Activated CD4-positive, alpha-beta memory T cell treated with anti-CD3 and anti-CD28 coated beads for 36 hours (primary cell): Measurements from ENCODE around the gene YPEL1. TPM values are rescaled to one million over a fixed set of nuclear protein-coding genes. Genes with fewer than 3 reads are reported as not detected.

Source experiments
- CTCF ChIA-PET: fragments of 350-600 bp; sonication (Branson Sonifier 250); formaldehyde crosslinking; loops from one replicate; lab custom pipeline; 2021; ENCODE audit warnings: antibody characterized with exemption, inconsistent platforms; lab: Charles Lee
- POLR2A ChIA-PET: fragments of 350-600 bp; sonication (Branson Sonifier 250); formaldehyde crosslinking; loops from one replicate; lab custom pipeline; 2021; ENCODE audit warnings: antibody characterized with exemption; lab: Charles Lee
- DNase-seq: peaks from one replicate; pipeline ENCODE4 v3.0.0-alpha.2; 2020
- H3K27ac Mint-ChIP-seq: one replicate; pipeline ENCODE4 v1.8.0; 2021; ENCODE audit warnings: mixed read lengths
- H3K27me3 Mint-ChIP-seq: one replicate; pipeline ENCODE4 v1.8.0; 2021; ENCODE audit warnings: mixed read lengths
- H3K36me3 Mint-ChIP-seq: one replicate; pipeline ENCODE4 v1.8.0; 2021; ENCODE audit warnings: mixed read lengths
- H3K4me1 Mint-ChIP-seq: one replicate; pipeline ENCODE4 v1.8.0; 2021; ENCODE audit warnings: low read depth, mixed read lengths
- H3K4me3 Mint-ChIP-seq: one replicate; pipeline ENCODE4 v1.8.0; 2021; ENCODE audit warnings: mild to moderate bottlenecking, mixed read lengths
- H3K9me3 Mint-ChIP-seq: one replicate; pipeline ENCODE4 v1.8.0; 2021; ENCODE audit warnings: mixed read lengths
- intact Hi-C: fragments of 100-400 bp; cut with micrococcal nuclease; formaldehyde crosslinking; loops from one replicate; pipeline ENCODE4 v1.15.1; 2023
- total RNA-seq, 2 experiments: library from RNA; stranded (reverse); gene quantifications; one replicate each; pipeline ENCODE4 v1.2.3, GENCODE V29; 2021

Gene YPEL1
- total RNA-seq, 2 experiments from 2014 or later: 1.6 to 1.8 TPM

- no peak overlapping the region for H3K4me3 Mint-ChIP-seq
- no peaks in the 10 kb centered on the region for H3K27me3 Mint-ChIP-seq
- no peaks in the 10 kb centered on the region for H3K36me3 Mint-ChIP-seq
- POLR2A ChIA-PET: no interaction called here
- intact Hi-C loops: no loop called here
- H3K4me1 Mint-ChIP-seq: no peaks in the 10 kb centered on the region
- no peaks in the 10 kb centered on the region for H3K9me3 Mint-ChIP-seq
- DNase-seq: no peak
- H3K27ac Mint-ChIP-seq: no peak overlapping the region
- CTCF ChIA-PET: no interaction called here
Measured at GRCh38 chr22:21703684-21704316, 31.8 kb downstream of the YPEL1 start.

DNA sequence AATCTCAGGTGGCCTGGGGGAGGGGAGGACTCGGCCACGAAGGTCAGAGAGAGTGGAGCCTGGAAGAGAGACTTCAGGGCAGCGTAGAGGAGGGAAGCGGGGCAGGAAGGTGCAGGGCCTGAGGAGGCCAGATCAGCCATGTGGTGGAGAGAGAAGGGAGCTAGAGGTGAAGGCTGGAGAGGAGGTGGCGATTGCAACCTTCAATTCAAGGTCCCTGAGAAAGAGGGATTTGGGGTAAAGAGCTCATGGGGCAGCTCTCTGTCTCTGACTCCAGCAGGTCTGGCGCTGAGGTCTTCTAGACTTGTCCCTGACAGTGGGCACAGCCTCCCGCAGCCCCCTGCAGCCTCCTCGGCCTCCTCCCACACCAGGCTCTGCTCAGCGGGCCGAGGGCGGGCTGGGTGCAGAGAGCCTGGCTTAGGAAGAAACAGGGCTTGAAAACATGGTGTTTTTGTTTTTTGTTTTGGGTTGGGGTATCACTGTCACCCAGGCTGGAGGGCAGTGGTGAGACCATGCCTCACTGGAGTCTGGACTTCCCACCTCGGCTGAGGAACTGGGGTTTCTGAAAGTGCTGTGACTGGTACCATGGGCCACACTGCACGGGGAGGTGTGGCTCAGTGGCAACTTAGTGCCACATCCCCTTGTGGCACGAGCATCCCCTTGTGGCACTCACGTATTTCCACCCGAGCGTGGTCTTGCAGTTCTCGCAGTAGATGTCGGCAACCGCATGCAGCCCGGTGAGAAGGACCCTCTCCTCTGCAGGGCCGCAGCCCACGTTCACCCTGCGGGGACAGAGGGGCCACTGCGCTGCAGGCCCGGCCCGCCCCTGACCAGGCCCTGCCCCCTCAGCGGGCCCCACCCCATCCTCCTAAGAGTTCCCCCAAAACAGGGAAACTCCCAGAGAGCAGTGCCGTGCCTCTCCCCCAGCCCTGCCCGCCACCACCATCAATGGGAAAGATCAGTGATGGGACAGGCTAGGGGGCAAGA is 32.6 kb downstream of the YPEL1 start:
- H3K4me3 Mint-ChIP-seq: no peak overlapping the region
- no peaks in the 10 kb centered on the region for H3K36me3 Mint-ChIP-seq
- ChIA-PET POLR2A (no interaction called here), CTCF (no interaction called here)
- no peak for DNase-seq
- H3K27ac Mint-ChIP-seq: peak overlapping the region; percentile 42
- H3K4me1 Mint-ChIP-seq: no peaks in the 10 kb centered on the region
- H3K27me3 Mint-ChIP-seq: no peaks in the 10 kb centered on the region
- H3K9me3 Mint-ChIP-seq: no peaks in the 10 kb centered on the region
- intact Hi-C loops: no loop called here

DNA sequence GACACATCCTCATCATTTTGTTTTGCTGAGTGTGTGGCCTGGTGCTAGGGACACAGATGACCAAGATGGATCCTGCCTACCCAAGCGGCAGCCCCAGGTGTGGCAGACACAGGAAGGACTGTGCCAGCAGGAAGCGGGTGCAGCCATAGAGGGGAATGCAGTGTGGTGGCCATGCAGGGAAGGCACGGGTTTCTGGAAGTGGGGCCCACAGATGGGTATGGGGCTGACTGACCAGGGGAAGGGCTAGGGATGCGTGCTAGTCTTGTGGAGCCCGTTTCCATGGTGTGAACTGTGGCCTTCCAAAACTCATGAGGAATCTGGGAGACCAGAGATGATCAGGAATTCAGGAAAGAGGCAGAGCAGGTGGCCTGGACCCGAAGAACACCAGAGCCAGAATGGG is 33.5 kb downstream of the YPEL1 start:
- Mint-ChIP-seq H3K4me3 (no peak overlapping the region), H3K9me3 (no peaks in the 10 kb centered on the region), H3K4me1 (no peaks in the 10 kb centered on the region), H3K36me3 (no peaks in the 10 kb centered on the region), H3K27ac (peak overlapping the region; percentile 42), H3K27me3 (no peaks in the 10 kb centered on the region)
- POLR2A ChIA-PET: no interaction called here
- DNase-seq: no peak
- intact Hi-C loops: no loop called here
- CTCF ChIA-PET: no interaction called here

DNA sequence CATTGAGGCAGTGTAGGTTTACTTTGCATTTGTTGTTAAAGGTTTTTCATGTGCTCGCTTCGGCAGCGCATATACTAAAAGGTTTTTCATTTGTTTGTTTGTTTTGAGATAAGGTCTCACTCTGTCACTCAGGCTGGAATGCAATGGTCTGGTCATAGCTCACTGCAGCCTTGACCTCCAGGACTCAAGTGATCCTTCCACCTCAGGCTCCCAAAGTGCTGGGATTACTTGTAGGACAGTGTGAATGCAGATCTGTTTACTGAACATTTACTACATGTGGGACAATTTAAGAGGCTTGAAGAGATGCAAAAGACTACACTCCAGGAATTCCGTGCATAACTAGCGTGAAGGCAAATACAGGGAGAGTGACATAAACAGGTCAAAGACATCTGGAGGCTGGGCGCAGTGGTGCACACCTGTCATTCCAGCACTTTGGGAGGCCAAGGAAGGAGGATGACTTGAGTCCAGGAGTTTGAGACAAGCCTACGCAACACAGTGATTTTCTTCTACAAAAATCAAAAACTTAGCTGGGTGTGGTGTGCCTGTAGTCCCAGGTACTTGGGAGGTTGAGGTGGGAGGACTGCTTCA is 34.1 kb downstream of the YPEL1 start:
- POLR2A ChIA-PET: no interaction called here
- CTCF ChIA-PET: no interaction called here
- intact Hi-C loops: no loop called here
- H3K9me3 Mint-ChIP-seq: no peaks in the 10 kb centered on the region
- H3K27ac Mint-ChIP-seq: no peak overlapping the region
- H3K27me3 Mint-ChIP-seq: no peaks in the 10 kb centered on the region
- H3K4me1 Mint-ChIP-seq: no peaks in the 10 kb centered on the region
- no peak for DNase-seq
- H3K36me3 Mint-ChIP-seq: peaks cover 4% of the 10 kb centered on the region
- H3K4me3 Mint-ChIP-seq: no peak overlapping the region

DNA sequence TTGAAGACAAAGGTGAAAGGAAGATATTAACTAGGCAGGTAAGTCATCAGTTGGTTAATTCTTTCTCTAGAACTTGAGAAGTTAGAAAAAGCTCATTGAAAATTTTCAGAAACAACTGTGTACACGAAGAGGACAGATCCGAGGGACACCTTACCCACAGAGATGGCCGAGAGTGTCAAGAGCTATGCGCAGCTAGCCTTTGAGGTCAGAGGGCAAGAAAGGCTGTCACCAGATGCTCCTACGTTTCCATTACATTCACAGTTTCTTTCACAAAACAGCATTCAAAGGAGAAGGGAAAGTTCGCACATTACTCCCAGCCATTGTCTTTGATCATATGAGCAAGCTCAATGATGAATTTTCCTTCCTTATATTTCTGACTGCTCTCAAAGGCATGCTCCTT is 34.8 kb downstream of the YPEL1 start:
- H3K36me3 Mint-ChIP-seq: peaks cover 7% of the 10 kb centered on the region

DNA sequence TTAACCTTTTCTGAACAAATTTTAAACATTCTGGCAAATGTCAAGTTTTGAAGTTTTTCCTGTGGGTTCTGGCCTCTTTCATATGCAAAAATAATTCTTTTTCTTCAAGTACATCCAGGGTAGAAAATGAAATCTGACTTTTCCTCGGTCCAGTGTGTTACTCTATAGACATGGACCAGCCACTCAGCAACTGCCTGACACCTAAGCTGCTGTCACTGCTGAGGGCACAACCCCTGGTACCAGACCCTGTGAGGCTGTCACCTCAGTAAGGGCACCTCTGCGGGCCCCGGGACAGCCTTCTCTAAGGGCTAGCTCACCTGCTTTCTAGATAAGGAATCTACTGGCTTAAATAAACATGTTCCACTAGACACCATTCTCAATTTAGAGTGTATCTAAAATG is 36.0 kb downstream of the YPEL1 start:
- CTCF ChIA-PET: interaction anchor here (1.2 kb wide), 1 partner anchor 253 kb away, joined by 4 read pairs; the partner anchor contains the start of gene PPM1F
- DNase-seq: no peak
- Mint-ChIP-seq H3K9me3 (no peaks in the 10 kb centered on the region), H3K36me3 (peaks cover 10% of the 10 kb centered on the region), H3K4me3 (no peak overlapping the region), H3K27me3 (no peaks in the 10 kb centered on the region), H3K4me1 (no peaks in the 10 kb centered on the region), H3K27ac (no peak overlapping the region)
- POLR2A ChIA-PET: no interaction called here
- intact Hi-C loops: no loop called here

More for the DNA sequence above, 34.8 kb downstream of the YPEL1 start:
- Mint-ChIP-seq H3K27ac (no peak overlapping the region), H3K4me1 (no peaks in the 10 kb centered on the region), H3K27me3 (no peaks in the 10 kb centered on the region), H3K4me3 (no peak overlapping the region), H3K9me3 (no peaks in the 10 kb centered on the region)
- intact Hi-C loops: no loop called here
- POLR2A ChIA-PET: no interaction called here
- CTCF ChIA-PET: interaction anchor here (0.7 to 1.2 kb wide), 2 partner anchors 238 to 252 kb away, joined by 3 to 4 read pairs; partner anchors contain the start of gene PPM1F
- DNase-seq: no peak

DNA sequence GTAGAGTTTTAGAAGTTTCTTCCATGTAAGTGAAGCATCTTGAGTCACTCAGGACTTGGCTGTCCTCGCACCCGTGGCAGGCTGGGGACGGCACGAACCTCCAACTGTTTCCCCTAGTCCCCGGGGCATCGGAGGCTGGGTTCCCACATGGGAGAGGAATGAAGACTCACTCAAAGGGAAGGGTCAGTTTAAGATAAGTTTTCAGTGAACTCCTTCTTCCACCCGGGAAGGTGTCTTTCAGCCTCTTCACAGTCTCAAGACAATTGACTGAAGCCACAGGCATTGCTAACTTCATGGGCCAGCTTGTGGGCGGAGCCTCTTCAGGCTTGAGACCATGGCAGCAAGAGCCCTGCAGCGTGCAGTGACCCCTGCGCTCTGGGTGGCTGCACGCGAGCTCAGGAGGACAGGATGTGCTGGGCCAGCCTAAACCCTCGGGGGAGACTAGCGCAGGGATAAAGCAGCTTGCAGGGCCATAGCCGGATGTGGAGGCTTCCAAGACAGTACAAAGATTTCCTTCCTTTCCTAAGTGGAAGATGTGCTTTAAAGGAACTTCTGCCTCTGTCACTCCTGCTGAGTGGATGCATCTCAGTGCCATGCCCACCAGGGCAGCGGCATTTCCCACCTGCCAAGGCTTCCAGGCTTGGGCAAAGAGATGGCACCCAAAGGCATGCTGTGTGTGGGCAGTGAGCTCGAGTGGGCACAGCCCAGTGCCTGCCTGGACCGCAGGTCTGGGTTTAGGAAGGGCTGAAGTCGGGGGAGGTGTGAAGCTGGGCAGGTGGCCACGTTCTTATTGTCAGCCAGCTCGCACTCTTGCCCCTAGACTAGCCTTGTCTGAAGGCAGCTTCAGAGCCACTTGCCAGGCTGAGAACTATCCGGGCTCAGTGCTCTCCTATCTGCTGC is 36.9 kb downstream of the YPEL1 start:
- DNase-seq: no peak
- ChIA-PET POLR2A (no interaction called here), CTCF (interaction anchor here (1.1 kb wide), 1 partner anchor 243 kb away, joined by 3 read pairs; no protein-coding TSS in a partner anchor)
- Mint-ChIP-seq H3K27me3 (no peaks in the 10 kb centered on the region), H3K4me1 (no peaks in the 10 kb centered on the region), H3K36me3 (peaks cover 10% of the 10 kb centered on the region), H3K27ac (no peak overlapping the region), H3K9me3 (no peaks in the 10 kb centered on the region), H3K4me3 (no peak overlapping the region)
- intact Hi-C loops: no loop called here

- POLR2A ChIA-PET: no interaction called here
- H3K9me3 Mint-ChIP-seq: no peaks in the 10 kb centered on the region
- peaks cover 10% of the 10 kb centered on the region for H3K36me3 Mint-ChIP-seq
- no peaks in the 10 kb centered on the region for H3K27me3 Mint-ChIP-seq
- H3K4me1 Mint-ChIP-seq: no peaks in the 10 kb centered on the region
- no peak overlapping the region for H3K4me3 Mint-ChIP-seq
- CTCF ChIA-PET: interaction anchor here (0.6 to 1.1 kb wide), 2 partner anchors 244 to 416 kb away, joined by 3 read pairs; no protein-coding TSS in a partner anchor
- intact Hi-C loops: no loop called here
- DNase-seq: no peak
- no peak overlapping the region for H3K27ac Mint-ChIP-seq
Measured at GRCh38 chr22:21697880-21698279, 37.7 kb downstream of the YPEL1 start.

DNA sequence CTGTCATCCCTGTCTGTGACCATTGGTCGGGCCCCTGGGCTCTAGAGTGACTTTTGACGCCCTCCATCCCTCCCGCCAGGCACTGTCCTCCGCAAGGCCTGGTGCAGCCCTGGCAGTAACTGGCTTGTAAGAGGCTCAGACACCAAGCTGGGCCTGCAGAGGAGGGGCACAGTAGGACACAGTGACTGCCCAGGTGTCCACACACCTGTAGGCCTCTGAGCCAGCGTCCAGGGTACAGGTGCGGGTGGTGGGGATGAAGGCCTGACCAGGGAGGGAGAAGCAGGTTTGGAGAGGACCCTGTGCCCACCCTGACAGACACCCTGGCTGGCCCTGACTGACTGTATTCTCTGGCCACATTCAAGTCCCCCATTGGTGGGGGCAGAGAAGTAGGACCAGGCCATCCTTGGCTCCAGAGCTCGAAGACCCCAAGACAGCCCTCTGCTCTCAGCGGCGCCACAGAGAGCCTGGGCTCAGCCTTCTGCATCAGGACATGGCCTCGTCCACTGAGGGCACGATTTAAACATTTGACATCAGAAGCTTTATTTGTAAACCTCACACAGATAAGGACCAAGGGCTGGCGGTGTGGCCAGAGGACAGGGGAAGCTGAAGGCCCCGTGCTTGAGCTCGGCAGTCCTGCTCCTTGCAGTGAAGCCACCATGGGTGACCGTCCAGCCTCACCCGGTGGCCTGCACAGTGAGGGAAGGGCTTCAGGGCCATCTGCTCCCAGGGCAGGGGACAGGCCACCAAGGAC is 38.4 kb downstream of the YPEL1 start:
- peaks cover 12% of the 10 kb centered on the region for H3K36me3 Mint-ChIP-seq
- no peaks in the 10 kb centered on the region for H3K27me3 Mint-ChIP-seq
- no peaks in the 10 kb centered on the region for H3K4me1 Mint-ChIP-seq
- no peak overlapping the region for H3K27ac Mint-ChIP-seq
- H3K4me3 Mint-ChIP-seq: no peak overlapping the region
- no peak for DNase-seq
- POLR2A ChIA-PET: no interaction called here
- CTCF ChIA-PET: interaction anchor here (0.6 kb wide), 1 partner anchor 416 kb away, joined by 3 read pairs; no protein-coding TSS in a partner anchor
- intact Hi-C loops: no loop called here
- no peaks in the 10 kb centered on the region for H3K9me3 Mint-ChIP-seq

DNA sequence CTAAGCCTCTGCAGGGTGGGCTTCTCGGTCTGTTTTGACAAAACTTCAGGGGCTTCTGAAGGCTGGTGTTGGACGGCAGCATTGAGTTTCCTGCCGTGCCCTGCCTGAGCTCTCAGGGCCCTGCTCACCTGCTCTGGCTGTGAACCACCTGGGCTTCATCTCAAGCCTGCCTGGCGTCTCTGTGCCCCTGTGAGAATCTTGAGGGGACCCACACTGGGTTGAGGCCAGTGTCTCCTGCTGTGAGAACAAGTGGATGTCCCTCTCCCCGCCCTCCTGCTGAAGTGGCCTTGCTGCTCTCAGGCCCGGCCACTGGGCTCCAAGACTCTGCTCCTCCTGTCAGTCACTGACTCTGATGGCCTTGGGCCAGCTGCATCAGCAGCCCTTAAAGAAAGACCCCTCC is 39.5 kb downstream of the YPEL1 start:
- H3K27me3 Mint-ChIP-seq: no peaks in the 10 kb centered on the region
- H3K36me3 Mint-ChIP-seq: peaks cover 16% of the 10 kb centered on the region
- no peak overlapping the region for H3K27ac Mint-ChIP-seq
- no peaks in the 10 kb centered on the region for H3K4me1 Mint-ChIP-seq
- H3K9me3 Mint-ChIP-seq: no peaks in the 10 kb centered on the region
- ChIA-PET CTCF (no interaction called here), POLR2A (no interaction called here)
- no peak for DNase-seq
- no peak overlapping the region for H3K4me3 Mint-ChIP-seq
- intact Hi-C loops: no loop called here
